Adrenal gland (tissue), 12 donors: Measurements from ENCODE around the gene KDM6A. TPM values are rescaled to one million over a fixed set of nuclear protein-coding genes. Genes with fewer than 3 reads are reported as not detected.
"Not testable (repeated sequence)": the region's sequence is repeated elsewhere in the genome, so short reads cannot be mapped to it uniquely, and the experiment has no call there.

ENCODE experiments used
- DNase-seq, 7 donors: peaks; one replicate each; pipeline ENCODE4 v3.0.0-alpha.2; 2019 to 2020
- H3K27ac ChIP-seq, 5 donors: fragments of 200-600 bp; sonication (generic) in 4 of 5; 1 replicate in 3 of 5; 2 replicates in 2 of 5; pipeline versions ENCODE4 v1.5.1 to v1.8.0; 2016 to 2020; ENCODE audit warnings: mild to moderate bottlenecking in 1 of 5
- H3K27me3 ChIP-seq: fragments of 200-600 bp; 2 replicates; pipeline ENCODE4 v1.8.0; 2021
- H3K36me3 ChIP-seq, 2 donors: fragments of 200-600 bp; replicated peaks in 1 of 2; 1 replicate in 1 of 2; 2 replicates in 1 of 2; pipeline versions ENCODE4 v1.5.1 to v1.8.0; 2018 to 2022
- H3K4me1 ChIP-seq, 2 donors: fragments of 200-600 bp; replicated peaks in 1 of 2; 1 replicate in 1 of 2; 2 replicates in 1 of 2; pipeline versions ENCODE4 v1.5.1 to v1.8.0; 2018 to 2021
- H3K4me3 ChIP-seq, 4 donors: fragments of 200-600 bp; sonication (generic) in 3 of 4; one replicate each; pipeline ENCODE4 v1.5.1; 2016 to 2018
- H3K9me3 ChIP-seq, 3 donors: fragments of 200-600 bp; sonication (generic) in 1 of 3; replicated peaks in 1 of 3; 1 replicate in 2 of 3; 2 replicates in 1 of 3; pipeline versions ENCODE4 v1.5.1 to v1.8.0; 2016 to 2021
- CTCF ChIP-seq, 6 experiments: fragments of 450-650 bp in 4 of 6; fragments of 200-600 bp in 2 of 6; sonication (generic) in 1 of 6; IDR thresholded peaks; 1 replicate in 5 of 6; 2 replicates in 1 of 6; pipeline versions ENCODE4 v1.5.1 to v1.8.0; 2016 to 2021; ENCODE audit warnings: antibody characterized with exemption in 6 of 6, mild to moderate bottlenecking in 2 of 6, moderate library complexity in 1 of 6
- POLR2A ChIP-seq, 2 donors: fragments of 450-650 bp; IDR thresholded peaks; one replicate each; pipeline ENCODE4 v1.6.1; 2017; ENCODE audit warnings: antibody characterized with exemption in 2 of 2, mild to moderate bottlenecking in 2 of 2, moderate library complexity in 1 of 2
- WGBS, 4 donors: extraction: QIAGEN DNeasy Blood & Tissue Kit in 2 of 4; methylation state at CpG; one replicate each; pipeline versions ENCODE4 v1.1.5 to v1.1.7; 2013 to 2017; 5-methylcytosine and 5-hydroxymethylcytosine counted together
- intact Hi-C, 2 donors: fragments of 100-400 bp; cut with DNase I; formaldehyde crosslinking; loops; one replicate each; pipeline versions ENCODE4 v1.14.1 to v1.15.0; 2022 to 2023
- polyA plus RNA-seq, 3 donors: library from polyadenylated mRNA; stranded (reverse); fragments of 200-250 nt in 2 of 3; fragments of 350-450 nt in 1 of 3; fragmentation: Illumina TruSeq in 1 of 3; extraction: RNeasy Lipid Tissue Mini Kit (QIAGEN cat#74804) in 1 of 3; gene quantifications; one replicate each; pipeline ENCODE4 v1.2.3, GENCODE V29; 2013 to 2014
- total RNA-seq, 9 donors: library from RNA; depleted of rRNA in 4 of 9; stranded (reverse); fragments of >200 nt in 4 of 9; fragments of 120-200 nt in 1 of 9; fragmentation: NEBNext Ultra II Directional in 1 of 9; extraction: Animal tissue kit (Norgen Biotek cat#: 25700) in 1 of 9; gene quantifications; one replicate each; pipeline versions ENCODE4 v1.1.0 to v1.2.4, GENCODE V29; 2013 to 2023
- donor health status: healthy with polysubstance abuse.
- donor health status: Bipolar disorder and iron deficiency.
- donor health status: DM: yes; HTN: yes; CAD: no.
- donor health status: DM: no; HTN: no; CAD: no.
- donor health status: DM: no; HTN: no; CAD: no.
- donor health status: DM: yes; HTN: yes; CAD: no.

KDM6A gene
- total and polyA plus RNA-seq, 12 donors, result 4.1 to 37.9 (median 21.6) TPM

GRCh38 chrX:45134315-45134731 lies 261.3 kb downstream of the KDM6A start:
- DNase-seq, result peak in 3 of 7 donors; percentile 36 to 55 (median 39)
- no peak for TF ChIP-seq POLR2A (IDR thresholded peaks at IDR 0.05)
- no peak for TF ChIP-seq CTCF (IDR thresholded peaks at IDR 0.05)
- intact Hi-C loops, result no loop called here
- Histone ChIP-seq H3K4me1 (no peaks in the 10 kb centered on the region), H3K9me3 (no peaks in the 10 kb centered on the region), H3K27ac (no peak overlapping the region), H3K4me3 (no peak overlapping the region), H3K36me3 (no peaks in the 10 kb centered on the region), H3K27me3 (no peaks in the 10 kb centered on the region)
- WGBS, 4 donors, result 69 to 73% (median 73%) methylated on average over 5 to 7 of the region's 7 CpGs

GRCh38 chrX:45134775-45135174 lies 261.8 kb downstream of the KDM6A start:
- 74 to 77% (median 75%) methylated on average over 3 of the region's 3 CpGs for WGBS, 4 donors
- TF ChIP-seq POLR2A (IDR thresholded peaks at IDR 0.05) (no peak), CTCF (IDR thresholded peaks at IDR 0.05) (no peak)
- H3K27ac ChIP-seq, result no peak overlapping the region

GRCh38 chrX:45135391-45136075 lies 262.5 kb downstream of the KDM6A start:
- intact Hi-C loops, DNase-seq, H3K27me3 ChIP-seq, H3K9me3 ChIP-seq, H3K36me3 ChIP-seq, H3K4me3 ChIP-seq, H3K4me1 ChIP-seq, H3K27ac ChIP-seq: not testable (repeated sequence)
- 73 to 87% (median 76%) methylated on average over 4 of the region's 4 CpGs for WGBS, 4 donors

More at GRCh38 chrX:45134775-45135174, 261.8 kb downstream of the KDM6A start:
- Histone ChIP-seq H3K36me3 (no peaks in the 10 kb centered on the region), H3K4me3 (no peak overlapping the region), H3K27me3 (no peaks in the 10 kb centered on the region), H3K4me1 (no peaks in the 10 kb centered on the region), H3K9me3 (no peaks in the 10 kb centered on the region)
- DNase-seq, result no peak
- intact Hi-C loops, result no loop called here

DNA sequence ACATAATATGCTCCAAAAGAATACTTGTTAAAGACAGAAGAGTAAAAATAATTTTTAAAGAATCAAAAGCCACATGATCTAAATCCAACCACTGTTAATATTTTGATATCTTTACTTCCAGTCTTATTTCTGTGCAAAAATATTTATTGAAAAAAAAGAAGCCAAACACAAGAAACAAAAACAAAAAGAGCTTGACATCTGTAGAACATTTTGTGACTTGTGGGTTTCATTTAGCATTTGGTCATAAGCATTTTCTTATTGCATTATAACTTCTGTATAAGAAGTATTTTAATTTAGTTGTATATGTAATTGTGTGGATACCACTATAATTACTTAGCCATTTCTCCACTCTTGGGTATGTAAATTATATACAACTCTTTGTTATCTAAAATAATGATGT lies 264.5 kb downstream of the KDM6A start:
- H3K9me3 ChIP-seq, result no peaks in the 10 kb centered on the region
- no peaks in the 10 kb centered on the region for H3K36me3 ChIP-seq
- no peak overlapping the region for H3K27ac ChIP-seq
- H3K4me1 ChIP-seq, result no peaks in the 10 kb centered on the region
- H3K27me3 ChIP-seq, result no peaks in the 10 kb centered on the region
- no peak overlapping the region for H3K4me3 ChIP-seq
- TF ChIP-seq POLR2A (IDR thresholded peaks at IDR 0.05), result no peak
- no peak for TF ChIP-seq CTCF (IDR thresholded peaks at IDR 0.05)
- intact Hi-C loops, result no loop called here
- DNase-seq, result no peak

- H3K4me3 ChIP-seq, result no peak overlapping the region
- WGBS, 4 donors, result 88 to 97% (median 93%) methylated on average over 3 to 4 of the region's 4 CpGs
- TF ChIP-seq POLR2A (IDR thresholded peaks at IDR 0.05) (no peak), CTCF (IDR thresholded peaks at IDR 0.05) (no peak)
- H3K4me1 ChIP-seq, result no peaks in the 10 kb centered on the region
- H3K27me3 ChIP-seq, result no peaks in the 10 kb centered on the region
- DNase-seq, result no peak
- no peaks in the 10 kb centered on the region for H3K9me3 ChIP-seq
- intact Hi-C loops, result no loop called here
- no peaks in the 10 kb centered on the region for H3K36me3 ChIP-seq
- H3K27ac ChIP-seq, result no peak overlapping the region
Measured at GRCh38 chrX:45138525-45138924, 265.5 kb downstream of the KDM6A start.
